Stimulated activated CD4-positive, alpha-beta T cell treated with anti-CD3 and anti-CD28 coated beads, Interleukin-15, amount 100 ng/mL, for 48 hours (primary cell): ENCODE measurements around the gene ATG9B.
A peak's percentile ranks its signal among the peaks of the same experiment; 100 is the strongest.
"Not testable (repeated sequence)": the region's sequence is repeated elsewhere in the genome, so short reads cannot be mapped to it uniquely, and the experiment has no call there.

Source experiments
- DNase-seq, 2 donors: peaks; one replicate each; pipeline ENCODE4 v3.0.0-alpha.2; 2020; ENCODE audit warnings: low read depth in 2 of 2

Gene ATG9B

DNA sequence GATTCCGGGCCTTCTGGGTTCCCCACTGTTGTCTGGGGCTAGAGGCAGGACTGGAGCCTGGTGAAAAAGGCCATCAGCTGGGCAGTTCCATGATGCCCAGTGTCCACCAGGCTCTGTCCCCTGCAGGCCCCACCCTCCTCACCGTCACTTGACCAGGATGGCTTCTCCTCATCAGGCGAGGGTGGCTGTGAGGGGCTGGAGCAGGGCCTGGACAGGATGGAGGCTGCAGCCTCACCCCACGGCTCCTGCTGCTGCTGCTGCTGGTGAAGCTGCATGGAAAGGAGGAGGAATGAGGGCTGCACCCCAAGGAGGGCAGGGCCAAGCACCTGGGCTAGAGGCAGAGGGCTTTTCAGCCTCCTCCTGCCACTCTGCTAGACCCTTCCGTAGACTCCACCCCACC is 8.3 kb downstream of the ATG9B start:
- DNase-seq: no peak

DNA sequence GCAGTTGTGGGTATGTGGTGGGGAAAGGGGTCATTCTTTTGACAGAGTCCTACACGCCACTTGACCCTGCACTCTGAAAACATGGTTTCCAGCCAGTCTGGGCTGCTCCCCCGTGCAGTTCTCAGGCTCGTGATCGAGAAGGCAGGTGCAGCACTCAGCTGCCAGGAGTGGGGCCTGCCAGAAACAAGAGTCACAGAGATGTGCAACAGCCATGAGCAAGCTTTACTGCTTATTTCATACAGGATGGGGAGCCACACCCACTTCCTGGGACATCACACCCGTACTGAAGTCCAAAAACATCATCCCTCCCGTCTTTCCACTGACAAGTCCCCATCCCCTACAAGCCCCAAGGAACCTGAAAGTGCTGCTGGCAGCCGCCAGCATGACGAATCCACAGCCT is 9.3 kb downstream of the ATG9B start:
- DNase-seq: no peak

DNA sequence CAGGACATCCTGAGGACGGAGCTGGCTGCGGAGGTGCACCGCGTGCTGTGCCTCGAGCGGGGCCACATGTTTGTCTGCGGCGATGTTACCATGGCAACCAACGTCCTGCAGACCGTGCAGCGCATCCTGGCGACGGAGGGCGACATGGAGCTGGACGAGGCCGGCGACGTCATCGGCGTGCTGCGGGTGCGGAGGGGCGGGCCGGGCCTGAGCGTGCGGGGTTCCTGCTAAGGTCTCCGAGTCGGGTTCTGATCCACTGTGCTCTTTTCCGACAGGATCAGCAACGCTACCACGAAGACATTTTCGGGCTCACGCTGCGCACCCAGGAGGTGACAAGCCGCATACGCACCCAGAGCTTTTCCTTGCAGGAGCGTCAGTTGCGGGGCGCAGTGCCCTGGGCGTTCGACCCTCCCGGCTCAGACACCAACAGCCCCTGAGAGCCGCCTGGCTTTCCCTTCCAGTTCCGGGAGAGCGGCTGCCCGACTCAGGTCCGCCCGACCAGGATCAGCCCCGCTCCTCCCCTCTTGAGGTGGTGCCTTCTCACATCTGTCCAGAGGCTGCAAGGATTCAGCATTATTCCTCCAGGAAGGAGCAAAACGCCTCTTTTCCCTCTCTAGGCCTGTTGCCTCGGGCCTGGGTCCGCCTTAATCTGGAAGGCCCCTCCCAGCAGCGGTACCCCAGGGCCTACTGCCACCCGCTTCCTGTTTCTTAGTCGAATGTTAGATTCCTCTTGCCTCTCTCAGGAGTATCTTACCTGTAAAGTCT is 10.4 kb downstream of the ATG9B start:
- peak; percentile 82 to 90 for DNase-seq

DNA sequence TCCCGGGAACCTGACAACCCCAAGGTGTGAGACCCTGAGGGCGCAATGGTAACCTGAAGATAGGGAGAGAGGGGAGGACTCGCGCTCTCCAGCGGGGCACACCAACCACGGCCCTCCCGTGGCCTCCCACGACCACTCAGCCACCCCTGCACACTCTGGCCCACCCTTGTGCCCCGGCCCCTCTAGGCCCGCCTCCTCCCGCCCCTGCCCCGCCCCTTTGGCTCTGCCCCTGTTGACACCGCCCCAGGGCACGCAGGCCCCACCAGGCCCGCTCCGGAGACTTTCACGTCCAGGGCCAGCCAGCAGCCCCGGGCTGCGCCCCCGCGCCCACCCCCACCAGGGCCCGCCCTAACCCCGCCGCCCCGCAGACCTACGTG is 10.9 kb downstream of the ATG9B start:
- no peak for DNase-seq

DNA sequence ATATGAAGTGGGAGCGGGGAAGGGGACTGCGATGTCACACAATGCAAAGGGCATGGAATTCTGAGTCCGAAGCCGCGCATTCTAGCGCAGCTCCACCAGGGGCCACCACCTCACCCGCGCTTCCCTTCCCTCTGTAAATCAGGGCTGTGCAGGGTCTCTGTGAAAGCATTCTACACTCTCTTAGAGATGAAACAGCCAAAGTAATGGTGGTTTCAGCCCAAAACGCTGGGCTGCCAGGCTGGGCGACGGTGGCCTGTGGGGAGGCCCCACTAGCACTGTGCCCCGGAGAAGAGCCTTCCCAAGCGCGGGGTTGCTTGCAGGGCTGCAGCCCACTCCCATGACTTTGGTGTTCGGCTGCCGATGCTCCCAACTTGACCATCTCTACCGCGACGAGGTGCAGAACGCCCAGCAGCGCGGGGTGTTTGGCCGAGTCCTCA is 11.4 kb downstream of the ATG9B start:
- DNase-seq: no peak

DNA sequence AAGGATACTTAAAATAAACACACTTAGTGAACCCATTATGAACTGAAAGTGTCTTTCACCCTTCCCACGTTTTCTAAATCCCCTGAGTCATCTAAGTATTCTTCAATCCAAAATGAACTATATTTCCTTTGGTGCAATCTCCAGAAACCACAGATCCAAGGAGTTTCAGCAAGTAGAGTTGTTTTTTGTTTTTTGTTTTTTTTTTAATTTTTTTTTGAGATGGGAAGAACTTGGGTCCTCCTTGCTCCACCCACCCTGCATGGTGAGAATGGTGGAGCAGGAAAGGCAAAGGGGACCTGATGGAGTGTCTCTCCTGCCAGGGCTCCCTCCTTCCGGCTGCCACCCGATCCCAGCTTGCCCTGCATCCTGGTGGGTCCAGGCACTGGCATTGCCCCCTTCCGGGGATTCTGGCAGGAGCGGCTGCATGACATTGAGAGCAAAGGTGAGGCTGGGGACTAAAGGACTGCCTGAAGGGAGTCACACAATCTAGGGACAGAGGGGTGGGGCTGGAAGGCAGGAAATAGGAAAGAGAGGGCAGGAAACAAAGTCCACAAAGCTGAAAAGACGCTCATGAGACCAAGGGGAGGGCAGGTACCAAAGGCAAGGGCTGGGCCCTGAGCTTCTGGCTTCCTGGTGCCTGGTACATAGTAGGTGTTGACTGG is 12.1 kb downstream of the ATG9B start:
- DNase-seq: no peak

DNA sequence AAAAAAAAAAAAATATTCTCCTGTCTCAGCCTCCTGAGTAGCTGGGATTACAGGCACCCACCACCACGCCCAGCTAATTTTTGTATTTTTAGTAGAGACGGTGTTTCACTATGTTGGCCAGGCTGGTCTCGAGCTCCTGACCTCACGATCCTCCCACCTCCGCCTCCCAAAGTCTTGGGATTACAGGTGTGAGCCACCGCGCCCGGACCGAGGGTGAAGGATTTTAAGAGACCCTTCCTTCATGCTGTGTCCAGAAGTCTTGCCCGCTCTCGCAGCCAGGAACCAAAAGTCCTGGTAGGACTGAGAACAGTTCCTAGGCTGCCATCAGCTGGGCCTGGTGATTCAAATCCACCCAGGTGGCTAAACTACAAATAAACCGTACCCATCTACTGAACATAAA is 12.7 kb downstream of the ATG9B start:
- DNase-seq: not testable (repeated sequence)

DNA sequence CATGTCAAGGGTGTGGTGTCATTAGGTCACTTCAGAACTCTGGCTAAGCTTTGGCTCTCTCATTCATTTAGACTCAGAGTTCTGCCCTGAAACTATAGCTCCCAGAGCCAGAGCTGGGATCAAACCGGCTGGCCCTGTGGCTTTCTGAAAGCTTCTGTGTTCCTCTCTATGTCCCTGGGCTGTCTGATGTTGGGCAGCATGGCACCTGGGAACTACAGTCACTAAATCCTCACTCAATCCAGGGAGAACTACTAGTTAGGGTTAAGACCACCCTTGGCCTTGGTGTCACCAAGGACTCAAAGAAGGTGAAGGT is 13.2 kb downstream of the ATG9B start:
- no peak for DNase-seq

DNA sequence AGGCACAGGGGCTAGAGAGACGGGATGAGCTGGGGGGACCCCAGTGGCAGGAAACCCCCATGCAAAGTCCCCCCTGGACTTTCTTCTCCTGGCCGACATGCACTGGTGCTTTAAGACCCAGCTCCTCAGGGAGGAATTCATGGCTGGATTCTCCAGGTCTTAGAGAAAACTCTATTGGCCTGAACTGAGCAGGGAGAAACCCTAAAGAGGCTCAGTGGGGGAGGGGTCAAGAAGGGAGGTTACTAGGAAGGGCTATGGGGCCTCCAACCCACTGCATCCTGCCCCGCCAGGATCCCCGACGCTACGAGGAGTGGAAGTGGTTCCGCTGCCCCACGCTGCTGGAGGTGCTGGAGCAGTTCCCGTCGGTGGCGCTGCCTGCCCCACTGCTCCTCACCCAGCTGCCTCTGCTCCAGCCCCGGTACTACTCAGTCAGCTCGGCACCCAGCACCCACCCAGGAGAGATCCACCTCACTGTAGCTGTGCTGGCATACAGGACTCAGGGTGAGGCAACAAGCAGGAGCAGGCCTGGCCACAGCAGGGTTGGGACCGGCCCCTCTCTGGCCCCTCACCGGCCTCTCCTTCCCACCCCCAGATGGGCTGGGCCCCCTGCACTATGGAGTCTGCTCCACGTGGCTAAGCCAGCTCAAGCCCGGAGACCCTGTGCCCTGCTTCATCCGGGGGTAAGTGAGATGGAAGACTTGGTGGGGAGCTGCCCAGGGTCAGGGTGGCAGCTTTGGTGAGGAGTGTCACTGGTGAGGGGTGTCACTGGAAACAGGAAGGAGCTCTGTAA is 13.8 kb downstream of the ATG9B start:
- DNase-seq: no peak

DNA sequence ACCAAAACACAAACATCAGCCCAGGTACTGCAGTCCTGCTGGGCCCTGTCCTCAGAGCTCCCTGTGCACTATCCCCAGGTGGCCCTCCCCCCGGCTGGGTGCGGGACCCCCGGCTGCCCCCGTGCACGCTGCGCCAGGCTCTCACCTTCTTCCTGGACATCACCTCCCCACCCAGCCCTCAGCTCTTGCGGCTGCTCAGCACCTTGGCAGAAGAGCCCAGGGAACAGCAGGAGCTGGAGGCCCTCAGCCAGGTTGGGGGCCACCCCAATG is 14.3 kb downstream of the ATG9B start:
- no peak for DNase-seq

DNA sequence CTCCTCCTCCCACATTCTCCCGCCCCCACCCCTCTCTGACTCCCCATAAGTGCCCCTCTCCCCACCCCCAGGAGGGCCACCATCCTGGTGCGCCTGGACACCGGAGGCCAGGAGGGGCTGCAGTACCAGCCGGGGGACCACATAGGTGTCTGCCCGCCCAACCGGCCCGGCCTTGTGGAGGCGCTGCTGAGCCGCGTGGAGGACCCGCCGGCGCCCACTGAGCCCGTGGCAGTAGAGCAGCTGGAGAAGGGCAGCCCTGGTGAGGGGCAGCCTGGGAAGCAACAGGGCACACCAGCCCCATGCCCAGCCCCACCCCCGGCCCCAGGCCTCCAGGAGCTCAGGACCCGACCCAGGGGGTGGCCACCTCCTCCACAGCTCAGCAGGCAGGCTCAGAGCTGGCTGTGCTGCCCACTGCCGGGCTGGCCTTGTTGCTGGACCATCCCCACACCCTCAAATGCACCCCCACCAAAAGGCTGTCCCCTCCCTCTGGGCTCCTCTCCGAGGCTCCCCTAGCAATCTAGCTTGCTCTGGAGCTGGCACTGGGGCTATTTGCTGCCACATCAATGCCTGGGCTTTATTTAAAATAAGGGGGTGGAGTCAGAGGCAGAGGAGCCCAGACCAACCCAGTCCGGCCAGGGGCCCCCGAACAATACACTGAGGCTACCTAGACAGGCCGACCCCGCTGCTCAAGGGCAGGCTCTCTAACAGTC is 14.8 kb downstream of the ATG9B start:
- DNase-seq: no peak

DNA sequence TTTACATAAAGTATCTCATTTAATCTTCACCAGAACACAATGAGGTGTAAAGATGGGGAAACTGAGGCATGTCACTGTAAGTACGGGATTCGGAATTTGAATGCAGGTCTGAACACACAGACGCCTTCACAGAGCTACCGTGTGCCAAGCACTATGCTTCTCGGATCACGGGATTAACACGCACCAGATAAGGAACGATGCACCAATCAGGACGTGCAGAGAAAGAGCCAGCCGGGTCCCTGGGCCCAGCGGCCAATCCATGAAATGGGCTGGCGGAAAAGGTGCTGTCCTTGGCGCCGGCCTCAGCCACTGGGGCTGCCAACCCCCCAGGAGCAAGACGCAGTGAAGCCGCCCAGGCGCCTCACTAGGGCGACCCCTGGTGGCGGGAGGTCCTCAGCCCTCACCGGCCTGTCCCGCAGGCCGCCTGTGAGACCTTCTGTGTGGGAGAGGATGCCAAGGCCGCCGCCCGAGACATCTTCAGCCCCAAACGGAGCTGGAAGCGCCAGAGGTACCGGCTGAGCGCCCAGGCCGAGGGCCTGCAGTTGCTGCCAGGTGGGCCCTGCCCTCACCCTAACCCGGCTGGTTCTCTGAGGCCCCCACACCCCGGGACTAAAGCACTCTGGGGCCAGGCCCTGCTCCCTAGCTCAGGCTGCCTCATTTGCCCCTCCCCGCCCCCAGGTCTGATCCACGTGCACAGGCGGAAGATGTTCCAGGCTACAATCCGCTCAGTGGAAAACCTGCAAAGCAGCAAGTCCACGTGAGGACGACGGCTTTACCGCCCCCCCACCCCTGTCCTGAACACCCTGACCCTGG is 15.6 kb downstream of the ATG9B start:
- DNase-seq: peak; percentile 70 to 85

DNA sequence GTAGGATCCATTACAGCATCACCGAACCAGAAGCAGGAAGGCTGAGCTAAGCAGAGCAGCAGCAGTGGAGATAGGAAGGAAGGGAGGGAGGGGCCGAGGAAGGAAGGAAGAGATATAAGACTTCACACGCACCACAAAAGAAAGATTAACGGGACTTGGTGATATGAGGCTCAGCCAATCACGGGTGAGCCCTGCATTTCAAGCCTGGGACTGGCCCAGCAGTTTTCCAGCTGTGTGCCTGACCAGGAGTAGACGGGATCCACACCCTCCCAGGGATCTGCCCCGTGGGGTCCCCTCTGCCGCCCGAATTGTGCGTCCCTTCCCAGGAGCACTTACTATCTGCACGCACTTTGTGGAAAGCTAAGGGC is 16.2 kb downstream of the ATG9B start:
- DNase-seq: no peak

DNA sequence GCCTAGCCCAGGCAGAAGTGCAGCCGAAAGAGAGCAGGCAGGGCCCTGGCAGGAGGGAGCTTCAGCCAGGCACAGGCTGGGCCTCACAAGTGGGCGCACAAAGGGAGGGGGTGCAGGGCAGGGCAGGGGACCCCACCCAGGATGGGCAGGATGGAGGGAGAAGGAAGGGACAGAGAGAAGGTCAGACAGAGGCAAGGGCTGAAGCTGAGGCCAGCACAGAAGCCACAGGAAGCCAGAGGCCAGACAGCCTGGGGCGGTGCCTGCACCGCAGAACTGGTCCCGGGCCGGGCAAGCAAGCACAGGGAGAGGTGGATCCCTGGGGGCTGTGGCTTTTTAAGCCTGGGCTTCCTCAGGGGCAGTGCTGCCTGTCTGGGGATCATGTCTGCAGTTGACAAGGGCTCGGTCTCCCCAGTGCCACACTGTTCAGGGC is 16.8 kb downstream of the ATG9B start:
- DNase-seq: no peak

DNA sequence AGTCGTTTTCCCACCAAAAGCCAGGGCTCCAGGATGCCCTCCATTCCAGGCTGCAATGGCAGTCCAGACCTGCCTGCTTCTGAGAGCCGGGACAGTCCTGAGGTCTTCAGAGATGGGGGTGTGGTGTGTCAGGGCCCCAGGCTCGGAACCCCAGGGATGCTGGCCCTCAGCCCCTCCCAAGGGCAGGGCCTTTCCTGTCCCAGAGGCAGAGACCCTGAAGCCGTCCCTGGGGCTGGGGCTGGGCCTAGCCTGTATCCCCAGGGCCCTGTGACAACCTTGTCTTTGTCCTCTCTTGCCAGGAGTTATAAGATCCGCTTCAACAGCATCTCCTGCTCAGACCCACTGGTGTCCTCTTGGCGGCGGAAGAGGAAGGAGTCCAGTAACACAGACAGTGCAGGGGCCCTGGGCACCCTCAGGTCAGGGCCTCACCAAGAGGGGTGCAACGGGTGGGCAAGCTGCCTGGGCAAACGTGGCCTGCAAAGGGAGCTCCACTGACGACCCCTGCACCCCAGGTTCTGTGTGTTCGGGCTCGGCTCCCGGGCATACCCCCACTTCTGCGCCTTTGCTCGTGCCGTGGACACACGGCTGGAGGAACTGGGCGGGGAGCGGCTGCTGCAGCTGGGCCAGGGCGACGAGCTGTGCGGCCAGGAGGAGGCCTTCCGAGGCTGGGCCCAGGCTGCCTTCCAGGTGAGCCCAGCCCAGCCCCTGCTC is 17.5 kb downstream of the ATG9B start:
- no peak for DNase-seq

DNA sequence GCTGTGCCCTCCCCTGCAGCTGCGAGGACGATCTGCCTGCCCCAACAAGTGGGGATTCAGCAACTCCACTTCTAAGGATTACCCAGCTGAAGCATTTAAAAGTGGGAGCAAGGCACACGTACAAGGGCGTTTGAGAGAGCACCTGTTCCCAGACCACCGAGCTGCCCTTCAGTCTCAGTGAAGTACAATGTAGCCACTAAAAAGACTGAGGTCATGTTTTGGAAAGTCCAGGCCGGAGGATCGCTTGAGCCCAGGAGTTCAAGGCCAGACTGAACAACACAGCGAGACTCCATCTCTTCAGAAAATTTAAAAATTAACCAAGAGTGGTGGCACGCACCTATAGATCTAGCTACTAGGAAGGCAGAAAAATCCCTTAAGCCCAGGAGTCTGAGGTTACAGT is 18.7 kb downstream of the ATG9B start:
- DNase-seq: no peak

DNA sequence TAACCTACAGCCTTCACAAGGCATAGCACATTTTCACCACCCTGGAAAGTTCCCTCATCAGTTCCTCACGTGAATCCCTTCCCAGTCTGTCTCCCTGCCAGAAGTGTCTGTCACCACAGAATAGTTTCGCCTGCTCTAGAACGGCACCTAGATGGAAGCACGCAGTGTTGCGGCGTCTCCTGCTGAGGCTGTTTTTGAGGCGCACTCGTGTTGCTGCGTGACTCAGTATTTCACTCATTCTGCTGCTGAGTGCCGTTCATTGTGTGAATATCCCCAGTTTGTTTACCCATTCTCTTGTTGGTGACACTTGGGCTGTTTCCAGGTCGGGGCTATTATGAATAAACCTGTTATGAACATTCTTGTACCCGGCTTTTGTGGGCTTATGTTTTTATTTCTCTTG is 20.7 kb downstream of the ATG9B start:
- no peak for DNase-seq

DNA sequence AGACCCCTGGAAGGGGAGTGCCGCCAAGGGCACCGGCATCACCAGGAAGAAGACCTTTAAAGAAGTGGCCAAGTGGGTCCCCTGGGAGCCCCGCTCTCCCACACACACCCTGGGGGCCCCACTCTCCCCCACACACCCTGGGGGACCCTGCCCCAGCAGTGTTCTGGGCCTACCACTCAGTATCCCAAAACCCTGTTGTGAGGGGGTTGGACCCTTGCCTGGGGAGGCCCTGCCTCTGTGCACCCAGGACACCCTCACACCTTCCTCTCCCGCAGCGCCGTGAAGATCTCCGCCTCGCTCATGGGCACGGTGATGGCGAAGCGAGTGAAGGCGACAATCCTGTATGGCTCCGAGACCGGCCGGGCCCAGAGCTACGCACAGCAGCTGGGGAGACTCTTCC is 22.7 kb downstream of the ATG9B start:
- no peak for DNase-seq

DNA sequence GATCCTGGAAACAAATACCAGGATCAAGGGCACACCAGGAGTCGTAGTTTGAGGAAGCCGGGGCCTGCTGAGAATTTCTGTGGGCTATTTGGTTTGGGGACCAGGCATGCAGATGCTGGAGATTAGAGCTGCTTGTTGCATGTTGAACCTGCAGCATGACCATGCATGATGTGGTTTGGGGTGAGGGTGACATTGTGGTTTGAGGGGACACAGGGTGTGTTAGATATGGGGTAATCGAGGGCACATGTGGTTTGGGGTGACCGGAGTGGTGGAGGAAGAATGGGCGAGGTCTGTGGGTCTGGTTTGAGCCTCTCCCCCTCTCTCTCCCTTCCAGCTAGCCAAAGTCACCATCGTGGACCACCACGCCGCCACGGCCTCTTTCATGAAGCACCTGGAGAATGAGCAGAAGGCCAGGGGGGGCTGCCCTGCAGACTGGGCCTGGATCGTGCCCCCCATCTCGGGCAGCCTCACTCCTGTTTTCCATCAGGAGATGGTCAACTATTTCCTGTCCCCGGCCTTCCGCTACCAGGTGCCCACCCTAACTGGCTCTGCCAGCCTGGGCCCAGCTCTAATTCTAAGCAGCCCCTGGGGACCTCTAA is 23.3 kb downstream of the ATG9B start:
- DNase-seq: no peak

DNA sequence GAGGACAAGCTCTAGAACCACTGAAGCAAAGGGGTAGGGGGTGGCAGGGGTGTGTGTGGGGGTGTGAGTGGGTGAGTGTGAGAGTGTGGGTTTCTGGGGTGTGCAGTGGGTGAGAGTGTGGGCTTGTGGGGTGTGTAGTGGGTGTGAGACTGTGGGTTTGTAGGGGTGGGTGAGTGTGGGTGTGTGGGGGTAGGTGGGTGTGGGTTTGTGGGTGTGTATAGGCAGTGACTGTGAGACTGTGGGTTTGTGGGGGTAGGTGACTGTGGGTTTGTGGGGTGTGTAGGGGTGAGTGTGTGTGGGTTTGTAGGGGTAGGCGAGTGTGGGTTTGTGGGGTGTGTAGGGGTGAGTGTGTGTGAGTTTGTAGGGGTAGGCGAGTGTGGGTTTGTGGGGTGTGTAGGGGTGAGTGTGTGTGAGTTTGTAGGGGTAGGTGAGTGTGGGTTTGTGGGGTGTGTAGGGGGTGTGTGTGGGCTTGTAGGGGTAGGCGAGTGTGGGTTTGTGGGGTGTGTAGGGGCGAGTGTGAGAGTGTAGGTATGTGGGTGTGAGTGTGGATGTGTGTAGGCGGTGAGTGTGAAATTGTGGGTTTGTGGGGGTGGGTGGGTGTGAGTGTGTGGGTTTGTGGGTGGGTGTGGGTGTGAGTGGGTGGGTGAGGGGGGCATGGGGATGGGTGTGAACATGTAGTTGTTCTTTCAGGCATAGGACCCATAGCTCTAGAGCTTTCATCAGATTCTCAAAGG is 24.6 kb downstream of the ATG9B start:
- DNase-seq: no peak
